Esophagus (tissue), 2 donors: ENCODE measurements around the gene WTAP. TPM values are rescaled to one million over a fixed set of nuclear protein-coding genes. Genes with fewer than 3 reads are reported as not detected.

ENCODE experiments used
- H3K27ac ChIP-seq, 2 donors: one replicate each; pipeline ENCODE4 v1.5.1; 2013; ENCODE audit warnings: low read depth in 2 of 2, mild to moderate bottlenecking in 2 of 2, inconsistent platforms in 1 of 2, low read length in 1 of 2, moderate library complexity in 1 of 2
- H3K27me3 ChIP-seq, 2 donors: one replicate each; pipeline ENCODE4 v1.6.1; 2013; ENCODE audit warnings: low read length in 2 of 2, control low read depth in 1 of 2, mild to moderate bottlenecking in 1 of 2; ENCODE audit not compliant: insufficient read depth in 2 of 2, control insufficient read depth in 1 of 2
- H3K36me3 ChIP-seq, 2 donors: one replicate each; pipeline ENCODE4 v1.6.1; 2013; ENCODE audit warnings: low read length in 1 of 2; ENCODE audit not compliant: control insufficient read depth in 2 of 2, insufficient read depth in 2 of 2
- H3K4me1 ChIP-seq, 2 donors: one replicate each; pipeline ENCODE4 v1.6.1; 2013; ENCODE audit warnings: low read length in 1 of 2; ENCODE audit not compliant: control insufficient read depth in 2 of 2, insufficient read depth in 2 of 2
- H3K4me3 ChIP-seq, 2 donors: one replicate each; pipeline ENCODE4 v1.5.1; 2013; ENCODE audit warnings: low read length in 2 of 2, mild to moderate bottlenecking in 2 of 2, low read depth in 1 of 2, moderate library complexity in 1 of 2
- H3K9me3 ChIP-seq, 2 donors: one replicate each; pipeline ENCODE4 v1.6.1; 2013; ENCODE audit warnings: mild to moderate bottlenecking in 2 of 2, low read depth in 1 of 2, low read length in 1 of 2, moderate library complexity in 1 of 2; ENCODE audit not compliant: control insufficient read depth in 2 of 2, insufficient read depth in 1 of 2
- WGBS, 2 donors: extraction: QIAGEN DNeasy Blood & Tissue Kit; methylation state at CpG; one replicate each; pipeline ENCODE4 v1.1.7; 2013; 5-methylcytosine and 5-hydroxymethylcytosine counted together
- polyA plus RNA-seq, 2 donors: library from polyadenylated mRNA; stranded (reverse); fragments of 200-250 nt; gene quantifications; one replicate each; pipeline ENCODE4 v1.2.3, GENCODE V29; 2013
- donor health status: healthy with polysubstance abuse.
- donor health status: Bipolar disorder and iron deficiency.

Gene WTAP
- 10 to 100 TPM; 55.8 to 75.6 TPM for polyA plus RNA-seq

DNA sequence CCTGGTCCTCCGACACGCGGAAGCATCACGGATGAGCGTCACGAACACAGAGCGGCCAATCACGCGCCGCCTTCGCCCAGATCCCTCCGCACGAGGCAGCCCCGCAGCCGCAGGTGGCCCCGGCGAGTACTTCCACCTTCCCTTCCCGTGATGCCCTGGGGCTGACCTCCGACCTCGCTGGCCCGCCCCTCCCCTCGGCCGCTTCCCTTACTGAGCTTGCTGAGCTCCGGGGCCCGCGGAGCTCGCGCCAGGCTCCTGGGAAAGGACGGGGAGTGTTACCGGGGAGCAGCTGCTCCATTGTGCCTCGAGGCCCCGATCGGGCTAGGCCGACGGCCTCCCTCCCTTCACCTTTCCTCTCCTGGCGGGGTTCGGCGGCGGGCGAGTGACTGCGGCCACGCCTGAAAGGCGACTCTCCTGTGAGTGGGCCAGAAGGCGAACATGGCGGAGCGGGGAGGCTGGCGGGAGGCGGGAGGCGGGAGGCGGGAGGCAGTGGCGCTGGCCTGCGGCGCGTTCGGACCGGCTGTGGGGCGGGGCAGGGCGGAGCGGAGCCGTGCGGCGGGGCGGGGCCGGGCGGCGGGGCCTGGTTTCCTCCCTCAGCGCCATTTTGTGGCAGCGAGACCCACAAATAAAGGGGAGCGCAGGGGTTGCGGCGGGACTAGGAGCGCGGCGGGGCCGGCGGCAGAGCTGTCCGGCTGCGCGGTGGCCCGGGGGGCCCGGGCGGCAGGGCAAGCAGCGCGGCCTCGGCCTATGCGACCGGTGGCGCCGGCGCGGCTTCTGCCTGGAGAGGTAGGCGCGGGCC is at the start of gene WTAP:
Gene WTAP, plus strand, starts transcription at position 589 of the 799 bp plus-strand sequence. CDS start 8,760 bp downstream, outside the sequence.
- Histone ChIP-seq H3K4me1 (no peaks in the 10 kb centered on the region), H3K4me3 (peak within 1 kb of the TSS; percentile 99 to 100), H3K27ac (peak within 1 kb of the TSS; percentile 100), H3K27me3 (no peaks in the 10 kb centered on the region), H3K9me3 (no peaks in the 10 kb centered on the region), H3K36me3 (no peaks in the 10 kb centered on the region)
- WGBS, 2 donors: 0% methylated on average over 65 to 93 of the region's 93 CpGs

DNA sequence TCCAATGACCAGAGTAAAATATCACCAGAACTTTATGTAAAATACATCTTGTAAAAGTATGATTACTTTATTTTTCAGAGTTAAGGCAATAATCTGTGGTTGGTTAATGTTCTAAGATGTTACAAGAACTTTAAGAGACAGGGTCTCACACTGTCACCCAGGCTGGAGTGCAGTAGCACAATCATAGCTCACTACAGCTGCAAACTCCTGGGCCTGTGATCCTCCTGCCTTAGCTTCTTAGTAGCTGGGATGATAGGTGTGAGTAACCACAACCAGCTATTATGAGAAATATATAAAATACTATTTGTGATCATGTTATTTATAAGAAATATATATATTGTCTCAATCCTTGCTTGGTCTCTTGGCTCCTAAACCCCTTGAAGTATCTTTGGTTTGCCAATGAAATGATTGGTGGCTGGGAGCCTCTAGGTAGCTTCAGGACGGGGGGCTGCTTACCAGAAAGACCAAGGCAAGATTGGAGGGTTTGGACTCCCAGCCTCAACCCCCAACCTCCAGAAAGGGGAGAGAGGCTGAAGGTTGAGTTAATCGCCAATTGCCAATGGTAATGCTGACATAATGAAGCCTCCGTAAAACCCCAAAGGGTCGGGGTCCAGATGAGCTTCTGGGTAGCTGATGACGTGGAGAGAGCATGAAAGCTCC is 49.7 kb upstream of the WTAP start:
- 95 to 99% methylated on average over 5 of the region's 5 CpGs for WGBS, 2 donors
- H3K4me1 ChIP-seq: no peaks in the 10 kb centered on the region
- peaks cover 0 to 7% of the 10 kb centered on the region in 2 donors for H3K36me3 ChIP-seq

DNA sequence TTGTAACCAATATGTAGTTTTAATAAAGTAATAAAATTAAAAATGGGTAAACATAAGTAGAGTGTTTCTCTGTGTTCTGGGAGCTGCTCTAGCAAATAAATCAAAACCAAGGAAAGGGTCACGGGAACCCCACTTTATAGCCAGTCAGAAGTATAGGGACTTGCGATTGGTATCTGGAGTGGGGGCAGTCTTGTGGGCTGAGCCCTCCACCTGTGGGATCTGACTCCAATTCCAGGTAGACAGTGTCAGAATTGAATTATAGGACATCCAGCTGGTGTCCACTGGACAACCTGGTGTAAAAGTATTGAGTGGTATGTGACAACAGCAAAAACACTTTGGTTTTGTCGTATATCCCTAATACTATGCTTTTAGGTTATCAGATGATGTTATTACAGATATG is 48.7 kb upstream of the WTAP start:
- 94 to 98% methylated on average over 3 of the region's 3 CpGs for WGBS, 2 donors
- H3K27me3 ChIP-seq: no peaks in the 10 kb centered on the region
- H3K9me3 ChIP-seq: no peaks in the 10 kb centered on the region
- no peaks in the 10 kb centered on the region for H3K4me1 ChIP-seq
- H3K4me3 ChIP-seq: no peak overlapping the region
- H3K27ac ChIP-seq: no peak overlapping the region
- peaks cover 2 to 7% of the 10 kb centered on the region in 2 donors for H3K36me3 ChIP-seq

More for the DNA sequence above, 49.7 kb upstream of the WTAP start:
- Histone ChIP-seq H3K4me3 (no peak overlapping the region), H3K9me3 (no peaks in the 10 kb centered on the region), H3K27ac (no peak overlapping the region), H3K27me3 (no peaks in the 10 kb centered on the region)

DNA sequence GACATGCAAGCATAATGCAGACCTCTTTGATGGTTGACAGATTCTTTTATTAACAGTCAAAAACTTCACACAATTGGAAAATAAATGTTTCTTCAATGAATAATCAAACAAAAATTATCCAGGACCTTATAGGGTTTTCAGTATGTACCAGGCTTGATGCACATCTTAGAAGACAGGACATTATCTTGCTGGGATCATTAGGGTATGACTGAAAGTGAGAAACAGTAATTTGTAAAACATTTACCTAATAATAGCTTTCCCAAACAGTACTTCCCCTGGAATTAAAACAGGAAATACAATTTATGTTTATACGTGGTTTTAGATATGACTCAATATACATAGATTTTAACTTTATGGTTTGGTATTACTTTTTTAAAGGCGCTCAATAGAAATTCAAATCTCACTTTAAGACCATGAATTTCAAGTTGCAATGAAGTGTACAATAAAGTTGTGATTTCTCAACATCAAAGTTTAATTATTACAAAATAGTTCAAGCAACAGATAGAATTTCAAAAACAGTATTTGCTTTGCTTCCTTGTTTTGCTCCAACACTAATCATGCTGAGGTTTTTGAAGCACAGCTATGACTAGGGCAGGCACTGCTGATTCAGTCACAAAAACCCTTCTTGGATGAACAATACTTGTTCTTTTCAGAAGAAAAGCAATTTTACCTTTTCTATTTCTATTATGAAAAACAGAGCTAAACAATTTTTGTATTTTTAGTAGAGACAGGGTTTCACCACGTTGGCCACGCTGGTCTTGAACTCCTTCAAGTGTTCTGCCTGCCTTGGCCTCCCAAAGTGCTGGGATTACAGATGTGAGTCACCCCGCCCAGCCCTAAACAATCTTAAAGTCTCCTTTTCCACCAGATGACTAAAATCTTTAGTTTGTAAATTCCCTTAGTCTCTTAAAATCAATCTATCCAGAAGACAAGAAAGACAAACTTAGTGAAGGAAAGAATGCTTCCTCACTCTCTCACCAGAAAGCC is 47.9 kb upstream of the WTAP start:
- H3K36me3 ChIP-seq: peaks cover 2 to 7% of the 10 kb centered on the region in 2 donors
- H3K4me1 ChIP-seq: no peaks in the 10 kb centered on the region
- no peaks in the 10 kb centered on the region for H3K27me3 ChIP-seq
- 48 to 54% methylated on average over 5 of the region's 5 CpGs for WGBS, 2 donors
- no peak overlapping the region for H3K4me3 ChIP-seq
- no peaks in the 10 kb centered on the region for H3K9me3 ChIP-seq
- H3K27ac ChIP-seq: peak overlapping the region; percentile 50 to 55

DNA sequence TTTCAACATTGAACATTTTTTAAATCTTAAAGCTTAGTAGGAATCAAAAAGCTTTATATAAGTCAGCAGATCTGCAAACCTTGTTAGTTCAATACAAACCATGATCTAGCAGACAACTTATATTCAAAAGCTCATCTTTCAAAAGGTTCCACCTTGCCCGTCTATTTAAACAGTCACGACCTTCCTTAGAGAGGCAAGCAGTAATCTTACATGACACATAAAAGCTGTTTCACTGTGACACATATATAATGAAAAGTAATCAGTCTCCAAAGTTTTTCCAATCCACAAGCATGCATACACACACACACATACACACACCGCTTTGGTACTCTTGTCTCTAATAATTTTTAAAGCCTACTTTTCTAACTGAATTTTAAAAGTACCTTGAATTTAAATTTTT is 47.2 kb upstream of the WTAP start:
- Histone ChIP-seq H3K27ac (no peak overlapping the region), H3K36me3 (peaks cover 2 to 7% of the 10 kb centered on the region in 2 donors), H3K27me3 (no peaks in the 10 kb centered on the region), H3K4me3 (no peak overlapping the region), H3K4me1 (no peaks in the 10 kb centered on the region), H3K9me3 (no peaks in the 10 kb centered on the region)
- 60 to 64% methylated on average over 3 of the region's 3 CpGs for WGBS, 2 donors

DNA sequence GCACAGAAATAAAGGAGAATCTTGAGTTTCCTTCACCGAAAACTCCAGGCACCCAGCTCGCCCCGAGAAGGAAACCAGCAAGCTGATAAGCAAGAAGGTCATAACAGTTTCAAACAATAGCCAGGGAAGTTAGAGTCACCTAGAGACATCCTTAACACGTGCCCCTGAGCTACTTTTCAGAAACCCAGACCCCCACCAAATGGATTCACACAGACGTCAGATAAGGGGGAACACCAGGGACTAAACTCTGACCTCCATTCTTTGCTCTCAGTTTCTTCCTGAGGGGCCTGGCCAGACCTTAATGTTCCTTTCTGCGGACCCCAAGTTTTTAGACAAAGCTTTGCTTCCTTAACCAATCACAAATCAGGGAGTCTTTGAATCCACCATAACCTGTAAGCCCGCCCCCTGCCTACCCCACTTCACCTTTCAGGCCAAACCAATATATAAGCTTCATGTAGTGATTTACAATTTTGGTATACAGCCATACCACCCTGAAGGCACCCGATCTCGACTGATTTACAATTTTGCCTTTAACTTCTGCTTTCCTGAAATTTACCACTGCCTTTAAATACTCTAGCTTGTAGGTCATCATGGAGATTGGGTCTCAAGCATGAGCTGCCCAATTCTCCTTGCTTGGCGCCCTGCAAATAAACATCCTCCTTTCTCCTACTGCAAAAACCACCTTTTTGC is 46.0 kb upstream of the WTAP start:
- H3K36me3 ChIP-seq: peaks cover 2 to 7% of the 10 kb centered on the region in 2 donors
- no peak overlapping the region for H3K4me3 ChIP-seq
- no peak overlapping the region for H3K27ac ChIP-seq
- H3K27me3 ChIP-seq: no peaks in the 10 kb centered on the region
- no peaks in the 10 kb centered on the region for H3K4me1 ChIP-seq
- 77 to 86% methylated on average over 10 of the region's 10 CpGs for WGBS, 2 donors
- H3K9me3 ChIP-seq: no peaks in the 10 kb centered on the region

DNA sequence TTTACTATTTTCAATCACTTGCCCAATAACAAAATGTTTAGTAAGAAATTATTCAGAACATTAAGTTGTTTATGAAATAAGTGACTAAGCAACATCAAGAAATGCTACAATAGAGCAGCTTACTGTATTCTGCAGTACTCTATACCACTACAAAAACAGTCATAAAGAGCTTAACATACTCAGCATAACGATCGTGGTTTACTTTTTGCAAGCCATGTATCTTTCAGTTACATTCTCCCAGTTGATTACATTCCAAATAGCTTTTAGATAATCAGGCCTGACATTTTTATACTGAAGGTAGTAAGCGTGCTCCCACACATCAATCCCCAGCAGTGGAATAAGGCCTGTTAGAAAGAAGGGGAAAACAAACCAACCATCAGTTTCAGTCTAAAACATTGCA is 45.0 kb upstream of the WTAP start:
- Histone ChIP-seq H3K27ac (no peak overlapping the region), H3K4me1 (no peaks in the 10 kb centered on the region), H3K36me3 (peaks cover 2 to 7% of the 10 kb centered on the region in 2 donors), H3K27me3 (no peaks in the 10 kb centered on the region), H3K4me3 (no peak overlapping the region), H3K9me3 (no peaks in the 10 kb centered on the region)
- WGBS, 2 donors: 62 to 69% methylated on average over 3 of the region's 3 CpGs

DNA sequence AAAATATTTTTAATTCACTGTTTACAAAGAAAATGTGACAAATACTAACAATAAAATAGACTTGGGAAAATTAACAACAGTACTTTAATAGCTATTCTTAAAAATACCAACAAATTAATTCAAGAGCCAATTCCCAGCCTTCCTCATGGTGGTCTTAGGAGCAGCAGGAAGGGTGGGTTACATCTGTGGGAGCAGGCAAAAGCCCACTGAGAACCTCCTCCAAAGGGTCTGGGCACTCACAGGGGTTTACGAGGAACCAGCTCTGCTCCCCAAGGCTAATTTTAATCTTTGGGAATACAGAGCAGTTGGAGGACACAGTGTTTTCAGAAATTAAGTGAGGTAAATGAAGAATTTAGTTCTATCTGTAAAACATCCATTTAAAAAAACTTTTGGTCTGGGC is 44.5 kb upstream of the WTAP start:
- no peaks in the 10 kb centered on the region for H3K9me3 ChIP-seq
- H3K4me1 ChIP-seq: no peaks in the 10 kb centered on the region
- no peaks in the 10 kb centered on the region for H3K27me3 ChIP-seq
- H3K36me3 ChIP-seq: peaks cover 2 to 5% of the 10 kb centered on the region in 2 donors
- WGBS, 2 donors: 96 to 97% methylated on average over 1 of the region's 1 CpG
- no peak overlapping the region for H3K4me3 ChIP-seq
- no peak overlapping the region for H3K27ac ChIP-seq

DNA sequence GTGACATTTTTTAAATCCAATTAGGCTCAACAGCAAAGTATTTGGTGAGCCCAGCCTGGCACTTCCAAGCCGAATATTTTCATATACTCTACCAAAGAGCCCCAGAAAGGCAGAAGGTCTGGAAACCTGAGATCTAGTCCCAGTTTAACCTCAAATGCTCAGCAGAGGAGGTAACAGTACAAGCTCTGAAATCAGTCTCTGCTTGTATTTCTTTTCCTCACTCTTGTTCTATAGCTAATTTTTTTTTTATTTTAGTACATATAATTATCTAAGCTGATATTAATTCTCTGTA is 43.3 kb upstream of the WTAP start:
- H3K4me3 ChIP-seq: no peak overlapping the region
- H3K4me1 ChIP-seq: no peaks in the 10 kb centered on the region
- peaks cover 2 to 4% of the 10 kb centered on the region in 2 donors for H3K36me3 ChIP-seq
- no peaks in the 10 kb centered on the region for H3K9me3 ChIP-seq
- WGBS, 2 donors: 93 to 95% methylated on average over 1 of the region's 1 CpG
- H3K27me3 ChIP-seq: no peaks in the 10 kb centered on the region
- H3K27ac ChIP-seq: no peak overlapping the region
